K562 (cell line): ENCODE measurements around the gene ACAP2.

Experiments
- EGR1 ChIP-seq: fragments of 450-650 bp; conservative IDR thresholded peaks from 2 replicates; pipeline ENCODE4 v1.6.1; 2017; ENCODE audit warnings: mild to moderate bottlenecking
- HMG20B ChIP-seq: fragments of 250-450 bp; sonication (Bioruptor Pico); IDR thresholded peaks from 2 replicates; pipeline ENCODE4 v1.5.0; 2021; ENCODE audit warnings: mild to moderate bottlenecking
- JUN ChIP-seq, 2 experiments: sonication (generic) in 1 of 2; formaldehyde crosslinking in 1 of 2; IDR thresholded peaks; 2 replicates each; pipeline versions ENCODE4 v1.6.1 to v1.8.0; 2012 to 2022; ENCODE audit warnings: borderline replicate concordance in 2 of 2, mild to moderate bottlenecking in 2 of 2, improper control_type of control experiment in 1 of 2, low read depth in 1 of 2, low read length in 1 of 2, missing genetic modification reagents in 1 of 2
- RBM39 ChIP-seq: fragments of 200-400 bp; formaldehyde crosslinking; optimal IDR thresholded peaks from 2 replicates; pipeline ENCODE3; 2018; ENCODE audit warnings: low read depth, low read length
- TF ChIP-seq, protein P1 (sequence below): IDR thresholded peaks from 2 replicates; pipeline ENCODE4 v1.6.1; 2012; ENCODE audit warnings: low read depth, low read length, improper control_type of control experiment, borderline replicate concordance
- TF ChIP-seq, protein P2 (sequence below): sonication (generic); formaldehyde crosslinking; IDR thresholded peaks from 2 replicates; pipeline ENCODE4 v1.8.1; 2022; ENCODE audit warnings: missing genetic modification reagents

DNA sequence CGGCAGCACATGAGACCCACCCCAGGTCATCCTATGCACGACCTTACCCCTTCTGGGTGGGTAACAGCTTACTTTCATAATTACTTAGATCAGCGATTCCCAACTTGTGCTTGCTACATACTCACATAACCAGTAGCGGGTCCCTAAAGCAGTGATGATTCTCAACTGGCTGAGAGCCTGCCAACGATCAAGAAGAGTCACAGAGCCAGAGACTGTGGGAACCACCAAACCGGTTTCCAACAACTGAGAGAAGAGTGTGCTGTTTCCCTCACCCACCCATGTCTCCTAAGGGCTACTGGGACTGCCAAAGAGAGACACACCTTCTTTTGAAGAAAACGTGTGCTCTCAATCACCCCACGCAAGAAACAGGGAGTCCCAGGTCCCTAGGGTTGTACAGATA lies 159.9 kb downstream of the ACAP2 start:
- TF ChIP-seq, protein P1, sequence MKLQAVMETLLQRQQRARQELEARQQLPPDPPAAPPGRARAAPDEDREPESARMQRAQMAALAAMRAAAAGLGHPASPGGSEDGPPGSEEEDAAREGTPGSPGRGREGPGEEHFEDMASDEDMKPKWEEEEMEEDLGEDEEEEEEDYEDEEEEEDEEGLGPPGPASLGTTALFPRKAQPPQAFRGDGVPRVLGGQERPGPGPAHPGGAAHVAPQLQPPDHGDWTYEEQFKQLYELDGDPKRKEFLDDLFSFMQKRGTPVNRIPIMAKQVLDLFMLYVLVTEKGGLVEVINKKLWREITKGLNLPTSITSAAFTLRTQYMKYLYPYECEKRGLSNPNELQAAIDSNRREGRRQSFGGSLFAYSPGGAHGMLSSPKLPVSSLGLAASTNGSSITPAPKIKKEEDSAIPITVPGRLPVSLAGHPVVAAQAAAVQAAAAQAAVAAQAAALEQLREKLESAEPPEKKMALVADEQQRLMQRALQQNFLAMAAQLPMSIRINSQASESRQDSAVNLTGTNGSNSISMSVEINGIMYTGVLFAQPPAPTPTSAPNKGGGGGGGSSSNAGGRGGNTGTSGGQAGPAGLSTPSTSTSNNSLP, result no peak
- TF ChIP-seq, protein P2, sequence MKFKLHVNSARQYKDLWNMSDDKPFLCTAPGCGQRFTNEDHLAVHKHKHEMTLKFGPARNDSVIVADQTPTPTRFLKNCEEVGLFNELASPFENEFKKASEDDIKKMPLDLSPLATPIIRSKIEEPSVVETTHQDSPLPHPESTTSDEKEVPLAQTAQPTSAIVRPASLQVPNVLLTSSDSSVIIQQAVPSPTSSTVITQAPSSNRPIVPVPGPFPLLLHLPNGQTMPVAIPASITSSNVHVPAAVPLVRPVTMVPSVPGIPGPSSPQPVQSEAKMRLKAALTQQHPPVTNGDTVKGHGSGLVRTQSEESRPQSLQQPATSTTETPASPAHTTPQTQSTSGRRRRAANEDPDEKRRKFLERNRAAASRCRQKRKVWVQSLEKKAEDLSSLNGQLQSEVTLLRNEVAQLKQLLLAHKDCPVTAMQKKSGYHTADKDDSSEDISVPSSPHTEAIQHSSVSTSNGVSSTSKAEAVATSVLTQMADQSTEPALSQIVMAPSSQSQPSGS (CRISPR knock-in tag), result no peak
- TF ChIP-seq HMG20B (CRISPR knock-in tag) (no peak), JUN (IDR thresholded peaks at IDR 0.05; ENCODE audit: borderline replicate concordance, low read depth, low read length) (no peak), JUN (CRISPR knock-in tag; IDR thresholded peaks at IDR 0.05; ENCODE audit: borderline replicate concordance) (no peak), EGR1 (no peak), RBM39 (no peak)
